Fibroblast of skin of right biceps (primary cell): ENCODE measurements around the gene IRX2.

ENCODE experiments used
- DNase-seq: peaks from one replicate; pipeline ENCODE4 v3.0.0-alpha.2; 2013

The IRX2 gene

DNA sequence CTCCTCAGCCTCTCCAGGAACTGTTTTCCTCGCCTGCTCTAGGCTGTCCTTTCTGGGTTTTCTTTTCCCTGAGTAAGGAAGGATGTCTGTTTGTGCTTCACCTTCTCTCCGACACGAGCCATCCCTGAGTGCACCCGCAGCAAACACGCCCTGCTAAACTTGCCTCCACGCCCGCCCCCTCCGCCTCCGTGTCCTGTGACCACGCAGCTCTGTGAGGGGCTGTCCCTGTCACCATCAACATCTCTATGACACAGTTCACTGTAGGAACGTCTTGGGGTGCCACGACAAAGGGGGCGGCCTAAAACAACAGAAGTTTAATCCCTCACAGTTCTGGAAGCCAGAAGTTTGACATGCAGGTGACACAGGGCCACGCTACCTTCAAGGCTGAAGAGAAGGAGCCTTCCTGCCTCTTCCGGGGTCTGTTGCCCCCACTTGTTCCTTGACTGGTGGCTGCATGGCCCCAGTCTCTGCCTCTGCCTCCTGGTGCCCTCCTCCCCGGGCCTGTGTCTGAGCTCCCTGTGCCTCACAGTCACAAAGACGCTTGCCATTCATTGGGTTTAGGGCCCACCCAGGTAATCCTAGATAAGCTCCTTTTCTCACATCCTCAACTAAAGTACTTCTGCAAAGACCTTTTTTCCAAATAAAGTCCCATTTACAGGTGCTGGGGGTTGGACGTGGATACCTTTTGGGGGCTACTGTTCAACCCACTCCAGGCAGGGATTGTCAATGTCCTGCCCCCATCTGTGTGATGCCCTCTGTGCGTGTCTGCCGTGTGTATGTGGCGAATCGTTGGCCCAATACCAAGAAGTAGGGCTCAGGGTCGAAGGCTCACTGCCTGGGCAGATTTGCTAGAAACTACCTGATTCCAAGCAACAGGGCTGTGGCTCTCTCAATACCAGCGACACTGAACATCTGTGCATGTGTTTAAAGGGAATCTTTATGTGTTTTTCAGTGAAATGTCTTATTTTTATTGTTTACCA, 39.7 kb downstream of the IRX2 start:
- DNase-seq, result no peak

DNA sequence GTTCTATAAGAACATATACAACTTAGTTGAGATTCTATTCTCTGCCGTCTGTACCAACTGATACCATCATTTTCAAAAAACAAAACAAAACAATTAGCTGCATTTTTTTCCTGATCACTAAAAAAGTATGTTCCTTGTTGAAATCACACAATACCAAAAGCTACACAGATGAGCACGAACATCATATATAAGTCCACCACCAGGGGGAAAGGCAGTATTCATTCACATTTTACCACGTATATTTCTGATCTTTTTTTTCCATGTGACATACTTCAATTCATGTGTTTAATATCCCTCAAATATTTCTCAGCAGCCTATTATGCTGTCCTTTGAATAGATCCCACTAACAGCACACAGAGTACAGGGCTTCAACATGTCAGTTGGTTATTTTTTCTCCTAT, 40.6 kb downstream of the IRX2 start:
- DNase-seq, result peak; percentile 34

DNA sequence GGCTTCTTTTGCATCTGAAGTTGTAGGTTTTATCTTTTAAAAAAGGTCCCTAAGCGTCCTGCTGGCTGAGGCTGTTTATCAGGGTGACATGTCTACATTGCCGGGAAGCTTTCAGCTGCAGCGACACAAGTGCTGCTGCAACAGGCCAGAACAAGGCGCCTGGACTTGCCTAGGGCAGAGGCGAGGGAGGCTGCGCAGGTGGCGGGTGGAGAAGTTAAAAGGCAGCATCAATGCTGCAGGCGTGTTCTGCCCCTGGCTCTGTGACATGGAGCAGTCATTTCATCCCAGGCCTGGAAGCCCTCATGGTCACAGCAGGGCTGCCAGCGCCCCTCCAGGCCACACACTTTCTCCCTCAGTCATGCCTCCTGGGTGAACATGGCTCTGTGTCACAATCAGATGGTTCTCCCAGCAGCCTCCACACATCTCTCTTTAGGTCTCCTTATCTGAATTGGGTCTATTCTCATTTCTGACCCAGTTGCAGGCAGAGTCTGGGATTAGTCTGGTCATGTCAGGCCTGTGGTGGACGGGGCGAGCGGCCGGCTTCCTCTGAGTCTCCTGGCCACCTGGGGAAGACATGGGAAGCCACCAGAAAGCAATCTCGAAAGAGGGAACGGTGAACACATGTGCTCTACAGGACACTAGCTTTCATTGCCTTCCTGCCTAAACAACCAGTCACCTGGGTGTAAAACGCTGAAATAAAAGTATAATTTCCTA, 41.3 kb downstream of the IRX2 start:
- no peak for DNase-seq

DNA sequence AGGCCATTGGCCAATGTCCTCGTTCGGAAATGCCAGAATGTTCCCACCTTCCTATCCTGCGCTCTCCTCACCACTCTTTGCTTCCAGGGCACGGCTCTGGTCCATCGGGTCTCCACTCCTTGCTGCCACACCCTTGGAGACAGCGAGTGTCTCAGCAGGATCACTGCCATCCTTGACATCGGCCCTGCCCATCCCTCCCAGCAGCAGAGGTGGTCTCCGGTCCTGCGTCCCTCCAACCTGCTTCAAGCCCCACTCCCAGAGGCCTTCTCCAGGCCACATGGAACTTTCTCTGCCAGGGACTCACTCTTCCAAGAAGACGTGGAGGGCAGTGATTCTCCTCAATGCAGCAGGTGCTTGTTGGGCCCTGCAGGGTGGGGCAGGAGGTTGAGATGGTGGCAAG, 42.7 kb downstream of the IRX2 start:
- DNase-seq, result no peak

DNA sequence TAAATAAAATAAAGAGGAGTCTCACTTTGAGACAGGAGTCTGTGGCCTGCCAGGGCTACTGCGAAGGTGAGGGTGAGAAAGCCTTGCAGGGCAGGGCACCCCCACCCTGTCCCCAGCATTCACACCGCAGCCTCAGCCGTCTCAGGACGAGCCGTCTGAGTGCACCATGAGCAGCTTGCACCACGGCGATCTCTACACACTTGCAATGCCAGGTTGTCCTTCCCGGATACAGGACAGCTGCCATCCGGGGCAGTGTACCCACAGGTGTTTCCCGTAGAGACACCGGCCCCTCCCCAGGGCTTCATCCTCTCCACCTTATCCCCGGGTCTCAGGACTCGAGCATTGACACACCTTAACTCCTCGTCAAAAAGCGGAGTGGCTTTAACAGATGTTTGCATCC, 43.3 kb downstream of the IRX2 start:
- no peak for DNase-seq

DNA sequence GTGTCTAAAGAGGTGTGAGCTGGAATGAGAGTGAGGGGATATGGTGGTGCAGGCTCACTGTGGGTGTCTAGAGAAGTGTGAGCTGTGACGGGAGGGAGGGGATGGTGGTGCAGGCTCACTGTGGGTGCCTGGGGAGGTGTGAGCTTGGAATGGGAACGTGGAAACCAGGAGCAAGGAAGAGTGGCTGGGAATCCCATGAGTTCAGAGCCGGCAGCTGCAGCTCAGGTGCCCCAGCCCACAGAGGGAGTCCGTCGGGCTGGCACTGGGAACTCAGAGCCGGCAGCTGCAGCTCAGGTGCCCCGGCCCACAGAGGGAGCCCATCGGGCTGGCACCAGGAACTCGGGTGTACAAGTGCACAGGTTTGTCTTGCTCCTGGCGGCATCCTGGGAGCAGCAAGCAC, 45.6 kb downstream of the IRX2 start:
- no peak for DNase-seq

DNA sequence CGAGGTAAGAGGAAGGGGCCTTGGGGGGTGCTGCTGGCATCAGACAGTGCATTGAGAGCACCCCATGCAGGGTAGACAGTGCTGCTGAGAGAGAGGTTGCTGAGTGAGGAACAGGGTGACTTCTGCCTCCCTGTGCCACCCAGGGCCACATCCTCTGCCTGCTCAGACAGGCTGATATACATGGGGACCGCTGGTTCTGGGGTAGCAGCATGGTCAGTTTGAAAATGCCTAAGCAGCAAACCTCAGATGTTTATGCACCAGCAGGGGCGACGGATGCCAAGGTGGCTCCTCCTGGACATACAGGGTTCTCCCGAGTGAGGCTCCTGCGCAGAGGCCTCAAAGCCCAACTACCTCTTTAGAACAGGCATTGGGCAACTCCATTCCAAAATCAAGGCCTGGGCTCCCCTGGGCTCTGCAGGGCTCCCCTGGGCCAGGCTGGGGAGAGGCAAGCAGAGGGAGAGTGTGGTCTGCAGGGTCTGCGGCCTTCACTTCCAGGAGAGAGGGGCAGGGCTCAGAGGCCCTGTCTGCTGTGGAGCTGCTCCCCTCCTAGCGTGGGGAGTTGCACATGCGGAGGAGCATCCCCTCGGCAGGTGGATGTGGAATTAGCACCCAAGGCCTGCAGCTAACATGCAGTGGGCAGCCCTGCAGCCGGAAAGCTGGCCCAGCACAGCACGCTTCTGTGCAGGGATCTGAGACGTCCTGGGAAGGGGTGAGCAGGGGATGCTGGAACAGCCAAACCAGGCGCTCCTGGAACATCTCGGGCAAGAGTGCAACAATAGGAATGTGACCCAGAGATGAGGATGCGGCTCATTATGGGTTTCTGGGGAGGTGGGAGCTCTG, 46.5 kb downstream of the IRX2 start:
- no peak for DNase-seq

DNA sequence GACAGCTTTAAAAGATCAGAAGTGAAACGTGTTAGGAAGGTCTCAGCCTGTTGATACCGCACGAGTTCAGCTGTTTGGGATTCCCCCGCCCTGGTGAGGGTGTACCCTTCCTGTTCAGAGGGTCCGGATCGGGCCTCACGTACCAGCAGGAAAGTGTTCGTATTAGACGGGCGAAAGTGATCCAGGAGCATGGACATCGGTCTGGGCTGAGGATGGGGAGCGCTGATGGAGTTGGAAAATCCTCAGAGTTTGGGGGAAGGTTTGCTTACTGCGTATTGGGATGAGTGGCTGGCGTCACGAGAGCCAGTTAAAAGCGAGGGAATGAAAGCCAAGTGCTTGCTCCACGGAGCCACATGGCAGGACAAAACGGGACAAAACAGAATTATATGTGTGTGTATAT, 47.4 kb downstream of the IRX2 start:
- DNase-seq, result no peak

DNA sequence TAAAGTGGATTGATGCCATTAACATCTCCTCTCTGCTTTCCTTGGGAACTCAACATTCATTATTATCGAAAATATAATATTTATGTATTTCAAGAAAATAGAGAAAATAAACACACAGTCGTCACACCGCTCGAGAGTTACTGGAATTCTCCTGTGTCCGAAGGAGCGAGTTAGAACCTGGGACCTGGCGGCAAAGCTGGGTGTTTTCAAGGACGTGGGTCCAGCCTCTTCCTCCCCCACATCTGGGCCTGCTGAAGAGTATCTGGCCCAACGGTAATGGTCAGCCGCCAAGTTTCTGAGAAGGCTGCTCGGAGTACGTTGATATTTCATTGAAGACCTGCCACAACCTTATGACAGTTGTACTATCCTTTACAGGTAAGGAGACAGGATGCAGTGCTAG, 47.9 kb downstream of the IRX2 start:
- no peak for DNase-seq

DNA sequence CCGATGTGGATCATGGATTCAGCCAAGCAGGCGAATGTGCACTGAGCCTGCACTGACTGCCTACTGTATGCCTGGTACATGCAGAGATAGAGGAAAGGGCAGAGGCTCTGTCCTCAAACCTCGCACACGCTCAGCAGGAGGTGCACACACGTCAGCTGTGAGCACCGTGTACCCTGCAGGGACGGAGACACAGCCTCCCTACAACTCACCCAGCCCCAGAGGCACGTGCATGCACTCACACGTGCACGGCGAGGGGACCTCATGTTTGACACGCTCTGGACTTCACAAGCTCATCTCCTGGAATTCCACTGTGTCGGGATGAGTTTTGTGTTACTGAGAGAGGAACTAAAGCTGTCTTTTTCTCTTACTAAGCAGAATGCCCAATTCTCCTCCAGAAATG, 48.4 kb downstream of the IRX2 start:
- DNase-seq, result no peak

DNA sequence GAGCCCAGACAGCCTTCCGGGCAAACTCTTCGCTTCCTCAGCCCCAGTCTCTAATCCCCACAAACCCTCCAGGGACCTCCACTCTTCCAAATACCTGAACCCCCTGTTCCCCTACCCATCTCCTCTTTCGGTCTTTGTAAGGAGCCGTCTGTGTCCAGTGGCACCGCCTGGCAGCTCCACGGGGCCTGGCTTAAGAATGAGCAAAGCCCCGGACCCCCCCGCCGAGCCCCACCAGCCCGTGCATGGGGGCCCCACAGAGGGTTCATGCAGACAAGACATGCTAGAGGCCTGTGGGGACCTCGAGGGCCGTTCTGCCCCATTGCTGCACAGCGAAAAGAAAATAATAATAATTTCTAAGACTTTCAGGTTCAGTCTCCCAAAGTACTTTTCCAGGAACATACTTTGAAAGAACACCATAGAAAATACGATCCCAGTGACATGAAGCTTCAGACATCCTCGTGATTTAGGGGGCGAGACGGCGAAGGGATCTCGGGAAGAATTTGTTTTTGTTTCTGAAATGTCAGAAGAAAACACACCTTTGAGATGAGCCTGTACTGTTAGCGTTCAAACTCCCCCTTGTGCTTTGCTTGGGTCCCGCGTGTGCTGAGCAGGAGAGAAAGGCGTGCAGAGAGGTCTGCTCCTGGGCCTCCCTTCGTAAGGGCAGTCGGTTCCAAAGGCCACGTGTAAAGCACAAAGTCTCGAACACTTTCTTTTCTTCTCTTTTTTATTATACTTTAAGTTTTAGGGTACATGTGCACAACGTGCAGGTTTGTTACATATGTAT, 49.2 kb downstream of the IRX2 start:
- no peak for DNase-seq

DNA sequence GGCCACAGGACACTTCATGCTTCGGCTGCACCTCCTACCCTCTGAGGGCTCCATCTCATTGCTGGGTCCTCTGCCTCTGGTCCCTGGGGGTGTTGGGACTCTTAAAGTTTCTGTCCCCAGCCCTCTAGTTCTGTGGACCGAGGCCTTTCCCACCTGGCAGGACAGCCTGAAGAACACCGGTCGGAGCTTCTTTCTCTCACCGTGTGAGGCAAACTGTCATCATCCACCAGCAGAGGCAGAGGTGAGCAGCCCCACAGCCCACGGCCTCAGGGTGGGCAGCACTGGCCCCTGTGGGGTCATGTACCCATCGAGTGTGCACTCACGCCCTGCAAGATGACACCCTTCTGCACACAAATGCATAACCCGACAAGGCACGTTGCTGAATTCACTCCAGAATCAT, 49.9 kb downstream of the IRX2 start:
- DNase-seq, result no peak

DNA sequence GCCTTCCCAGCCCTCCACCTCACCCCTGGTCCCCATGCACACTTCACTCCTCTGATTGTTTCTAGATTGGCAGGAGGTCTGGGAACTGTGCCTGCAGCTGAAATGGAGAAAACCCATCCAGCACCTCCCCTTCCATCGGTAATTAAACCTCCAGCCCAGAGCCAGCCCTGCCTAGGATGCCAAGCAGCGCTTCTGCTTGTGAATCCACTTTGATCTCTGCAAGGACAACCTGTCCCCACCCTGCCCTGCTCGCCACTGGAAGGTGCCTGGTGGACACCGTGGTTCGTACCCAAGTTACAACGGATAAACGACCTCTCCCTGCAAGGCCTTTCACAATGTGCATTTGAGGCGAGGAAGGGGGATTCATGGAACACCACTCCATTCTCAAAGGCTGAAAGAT, 50.6 kb downstream of the IRX2 start:
- DNase-seq, result no peak

DNA sequence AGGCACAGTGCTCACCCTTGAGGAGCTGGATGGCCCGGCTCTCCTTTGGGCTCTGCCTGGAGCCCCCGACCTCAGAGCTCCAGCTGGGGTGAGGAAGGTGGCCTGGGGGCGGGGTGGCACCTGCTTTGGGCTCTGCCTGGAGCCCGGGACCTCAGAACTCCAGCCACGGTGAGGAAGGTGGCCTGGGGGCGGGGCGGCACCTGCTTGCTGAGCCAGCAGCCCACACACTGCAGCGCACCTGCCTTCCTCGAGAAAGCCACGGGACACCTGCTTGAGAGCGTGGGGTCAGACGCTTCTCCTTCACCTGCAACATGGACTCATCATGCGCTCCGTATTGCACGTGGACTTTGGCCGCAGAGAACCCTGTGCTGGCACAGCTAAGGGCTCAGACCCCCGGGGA, 51.8 kb downstream of the IRX2 start:
- DNase-seq, result no peak

DNA sequence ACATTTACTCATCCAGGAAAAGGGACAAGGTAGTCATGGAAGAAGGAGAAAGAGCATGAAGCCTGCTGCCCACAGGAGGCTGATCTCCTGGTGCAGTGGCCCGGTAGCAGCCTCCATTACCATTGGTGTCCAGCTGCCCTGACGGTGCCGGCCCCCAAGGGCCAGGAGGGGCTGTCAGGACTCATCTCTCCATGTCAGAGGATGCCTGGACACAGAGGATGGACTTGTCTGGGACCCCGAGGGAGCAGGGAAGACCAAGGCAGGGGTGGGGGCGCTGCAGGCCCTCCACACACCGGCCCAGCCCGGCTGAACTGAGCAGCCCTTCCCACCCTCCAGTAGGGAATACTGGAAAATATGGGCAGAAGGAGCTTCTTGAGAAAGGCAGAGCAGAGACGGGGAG, 52.2 kb downstream of the IRX2 start:
- DNase-seq, result no peak

DNA sequence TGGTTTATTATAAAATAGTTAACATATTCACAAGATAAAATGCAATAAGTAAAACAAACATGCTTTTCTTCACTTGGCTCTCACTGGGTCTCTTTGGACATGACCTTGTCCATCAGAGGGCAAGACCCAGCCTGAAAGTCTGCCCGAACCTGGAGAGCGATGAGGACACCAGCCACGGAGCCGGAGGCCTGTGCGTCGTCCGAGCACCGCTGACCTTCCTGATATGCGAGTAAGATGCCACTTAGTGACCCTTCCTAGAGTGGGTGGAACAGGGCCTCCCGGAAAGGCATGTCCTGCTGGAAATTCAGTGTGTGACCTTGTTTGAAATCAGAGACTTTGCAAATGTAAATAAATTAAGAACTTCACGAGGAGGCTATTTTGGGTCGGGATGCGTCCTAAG, 52.9 kb downstream of the IRX2 start:
- DNase-seq, result no peak

DNA sequence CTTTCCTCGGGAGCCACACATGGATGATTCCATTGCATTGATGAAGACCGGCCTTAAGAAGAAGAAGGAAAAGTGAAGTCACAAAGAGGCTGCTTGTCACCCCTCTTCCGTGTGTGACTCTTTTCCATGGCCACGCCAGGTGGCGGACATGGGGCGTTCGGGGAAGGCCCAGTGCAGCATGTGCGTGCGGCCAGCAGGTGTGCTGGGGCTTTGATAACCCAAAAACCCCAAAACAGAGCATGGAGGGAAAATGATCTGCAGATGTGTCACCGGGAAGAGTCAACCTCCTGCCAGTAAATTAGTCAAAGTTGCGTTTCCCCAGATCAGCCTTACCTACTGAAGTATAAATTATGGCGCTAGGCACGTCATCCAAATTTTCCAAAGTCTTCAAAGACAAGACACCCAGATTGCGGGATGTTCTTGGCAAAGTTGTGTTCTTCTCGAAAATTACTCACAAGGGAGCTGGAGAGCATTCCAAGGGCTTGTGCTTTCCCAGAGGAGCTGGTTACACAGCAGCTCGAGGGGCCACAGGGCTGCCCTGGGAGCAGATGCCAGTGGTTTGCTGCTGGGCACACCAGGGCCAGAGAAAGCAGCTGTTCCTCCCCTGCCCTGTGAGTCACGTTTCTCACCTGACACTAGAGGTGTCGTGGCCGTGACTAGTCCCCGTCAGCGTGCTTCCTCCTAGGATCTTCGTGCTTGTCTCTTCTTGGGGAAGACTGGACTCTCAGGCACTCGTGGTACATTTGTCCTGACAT, 53.9 kb downstream of the IRX2 start:
- no peak for DNase-seq

DNA sequence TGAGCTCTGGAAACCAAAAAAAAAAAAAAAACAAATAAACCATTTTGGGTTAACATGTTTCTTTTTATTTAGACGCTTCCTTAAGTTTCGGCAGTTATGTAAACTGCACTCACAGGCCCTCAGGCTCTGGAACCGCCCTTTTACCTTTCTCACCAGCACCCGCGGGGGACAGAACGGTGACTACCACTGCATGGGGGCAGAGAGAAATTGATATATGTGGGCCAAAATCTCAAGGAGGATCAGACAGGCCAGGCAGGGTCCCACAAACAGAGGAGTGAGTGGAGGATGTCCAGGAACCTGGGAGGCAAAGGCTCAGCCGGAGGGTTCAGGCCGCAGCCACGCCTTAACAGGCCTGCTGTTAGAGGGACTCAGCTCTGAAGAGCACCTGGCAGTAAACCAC, 54.4 kb downstream of the IRX2 start:
- no peak for DNase-seq
